ENCODE measurements around the gene CFDP1. TPM values are rescaled to one million over a fixed set of nuclear protein-coding genes. Genes with fewer than 3 reads are reported as not detected.
A peak's percentile ranks its signal among the peaks of the same experiment; 100 is the strongest.

Gene CFDP1
- total and polyA plus RNA-seq, 2 of the 13 experiments (the other 11 are each of a cell fraction or from before 2014, with no cell fraction given) = 78.6 to 153 TPM

DNA sequence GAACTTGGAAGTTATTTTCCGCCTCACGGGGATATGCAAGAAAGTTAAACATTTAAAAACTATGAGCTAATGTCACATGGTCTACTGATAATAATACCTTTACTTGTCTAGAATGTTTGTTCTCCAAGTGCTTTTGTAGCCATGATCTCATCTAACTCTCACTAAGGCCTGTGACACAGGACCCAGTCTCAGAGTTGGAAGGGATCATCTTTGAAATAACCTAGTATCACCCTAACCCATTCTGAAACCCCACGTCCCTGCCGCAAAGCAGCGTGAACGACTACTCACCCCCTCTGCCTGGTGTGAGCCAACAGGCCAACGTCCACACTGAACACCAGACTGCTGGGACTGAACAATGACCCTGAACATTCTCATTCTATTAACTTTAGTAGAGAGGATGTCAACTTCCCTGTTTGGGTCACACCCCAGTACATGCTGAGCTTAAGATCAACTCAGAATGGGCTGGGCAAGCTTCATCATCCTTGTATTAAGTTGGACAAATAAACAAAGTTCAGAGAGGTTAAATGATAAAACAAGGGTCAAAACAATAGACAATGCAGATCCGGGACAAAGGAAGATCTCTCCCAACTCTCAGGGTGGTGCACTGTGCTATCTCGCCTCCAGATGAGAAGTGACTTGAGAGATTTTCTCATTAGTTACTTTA lies 127.1 kb downstream of the CFDP1 start (continued):
- TF ChIP-seq POLR2AphosphoS2 (IDR thresholded peaks at IDR 0.05; ENCODE audit: low read depth, low read length) = no peak
- 0 out of 2 replicates have a peak, but pooled peaks have one; percentile 10 for TF ChIP-seq ZMAT3 (CRISPR knock-in tag; conservative IDR thresholded peaks at IDR 0.05)
- TF ChIP-seq, protein P1, sequence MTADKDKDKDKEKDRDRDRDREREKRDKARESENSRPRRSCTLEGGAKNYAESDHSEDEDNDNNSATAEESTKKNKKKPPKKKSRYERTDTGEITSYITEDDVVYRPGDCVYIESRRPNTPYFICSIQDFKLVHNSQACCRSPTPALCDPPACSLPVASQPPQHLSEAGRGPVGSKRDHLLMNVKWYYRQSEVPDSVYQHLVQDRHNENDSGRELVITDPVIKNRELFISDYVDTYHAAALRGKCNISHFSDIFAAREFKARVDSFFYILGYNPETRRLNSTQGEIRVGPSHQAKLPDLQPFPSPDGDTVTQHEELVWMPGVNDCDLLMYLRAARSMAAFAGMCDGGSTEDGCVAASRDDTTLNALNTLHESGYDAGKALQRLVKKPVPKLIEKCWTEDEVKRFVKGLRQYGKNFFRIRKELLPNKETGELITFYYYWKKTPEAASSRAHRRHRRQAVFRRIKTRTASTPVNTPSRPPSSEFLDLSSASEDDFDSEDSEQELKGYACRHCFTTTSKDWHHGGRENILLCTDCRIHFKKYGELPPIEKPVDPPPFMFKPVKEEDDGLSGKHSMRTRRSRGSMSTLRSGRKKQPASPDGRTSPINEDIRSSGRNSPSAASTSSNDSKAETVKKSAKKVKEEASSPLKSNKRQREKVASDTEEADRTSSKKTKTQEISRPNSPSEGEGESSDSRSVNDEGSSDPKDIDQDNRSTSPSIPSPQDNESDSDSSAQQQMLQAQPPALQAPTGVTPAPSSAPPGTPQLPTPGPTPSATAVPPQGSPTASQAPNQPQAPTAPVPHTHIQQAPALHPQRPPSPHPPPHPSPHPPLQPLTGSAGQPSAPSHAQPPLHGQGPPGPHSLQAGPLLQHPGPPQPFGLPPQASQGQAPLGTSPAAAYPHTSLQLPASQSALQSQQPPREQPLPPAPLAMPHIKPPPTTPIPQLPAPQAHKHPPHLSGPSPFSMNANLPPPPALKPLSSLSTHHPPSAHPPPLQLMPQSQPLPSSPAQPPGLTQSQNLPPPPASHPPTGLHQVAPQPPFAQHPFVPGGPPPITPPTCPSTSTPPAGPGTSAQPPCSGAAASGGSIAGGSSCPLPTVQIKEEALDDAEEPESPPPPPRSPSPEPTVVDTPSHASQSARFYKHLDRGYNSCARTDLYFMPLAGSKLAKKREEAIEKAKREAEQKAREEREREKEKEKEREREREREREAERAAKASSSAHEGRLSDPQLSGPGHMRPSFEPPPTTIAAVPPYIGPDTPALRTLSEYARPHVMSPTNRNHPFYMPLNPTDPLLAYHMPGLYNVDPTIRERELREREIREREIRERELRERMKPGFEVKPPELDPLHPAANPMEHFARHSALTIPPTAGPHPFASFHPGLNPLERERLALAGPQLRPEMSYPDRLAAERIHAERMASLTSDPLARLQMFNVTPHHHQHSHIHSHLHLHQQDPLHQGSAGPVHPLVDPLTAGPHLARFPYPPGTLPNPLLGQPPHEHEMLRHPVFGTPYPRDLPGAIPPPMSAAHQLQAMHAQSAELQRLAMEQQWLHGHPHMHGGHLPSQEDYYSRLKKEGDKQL (CRISPR knock-in tag; IDR thresholded peaks at IDR 0.05; ENCODE audit: low read depth) = peak; percentile 82
- TF ChIP-seq, protein P2, sequence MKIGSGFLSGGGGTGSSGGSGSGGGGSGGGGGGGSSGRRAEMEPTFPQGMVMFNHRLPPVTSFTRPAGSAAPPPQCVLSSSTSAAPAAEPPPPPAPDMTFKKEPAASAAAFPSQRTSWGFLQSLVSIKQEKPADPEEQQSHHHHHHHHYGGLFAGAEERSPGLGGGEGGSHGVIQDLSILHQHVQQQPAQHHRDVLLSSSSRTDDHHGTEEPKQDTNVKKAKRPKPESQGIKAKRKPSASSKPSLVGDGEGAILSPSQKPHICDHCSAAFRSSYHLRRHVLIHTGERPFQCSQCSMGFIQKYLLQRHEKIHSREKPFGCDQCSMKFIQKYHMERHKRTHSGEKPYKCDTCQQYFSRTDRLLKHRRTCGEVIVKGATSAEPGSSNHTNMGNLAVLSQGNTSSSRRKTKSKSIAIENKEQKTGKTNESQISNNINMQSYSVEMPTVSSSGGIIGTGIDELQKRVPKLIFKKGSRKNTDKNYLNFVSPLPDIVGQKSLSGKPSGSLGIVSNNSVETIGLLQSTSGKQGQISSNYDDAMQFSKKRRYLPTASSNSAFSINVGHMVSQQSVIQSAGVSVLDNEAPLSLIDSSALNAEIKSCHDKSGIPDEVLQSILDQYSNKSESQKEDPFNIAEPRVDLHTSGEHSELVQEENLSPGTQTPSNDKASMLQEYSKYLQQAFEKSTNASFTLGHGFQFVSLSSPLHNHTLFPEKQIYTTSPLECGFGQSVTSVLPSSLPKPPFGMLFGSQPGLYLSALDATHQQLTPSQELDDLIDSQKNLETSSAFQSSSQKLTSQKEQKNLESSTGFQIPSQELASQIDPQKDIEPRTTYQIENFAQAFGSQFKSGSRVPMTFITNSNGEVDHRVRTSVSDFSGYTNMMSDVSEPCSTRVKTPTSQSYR (CRISPR knock-in tag; IDR thresholded peaks at IDR 0.05; ENCODE audit: borderline replicate concordance) = peak; percentile 70; the same call in 1 of the 2 replicates
- peak; percentile 72; the same call in 1 of the 2 replicates for TF ChIP-seq ZBTB38 (CRISPR knock-in tag; IDR thresholded peaks at IDR 0.05)
- TF ChIP-seq ZNF766 (CRISPR knock-in tag; IDR thresholded peaks at IDR 0.05; ENCODE audit: borderline replicate concordance) = 0 out of 2 replicates have a peak, but pooled peaks have one; percentile 38
- no peak for TF ChIP-seq RAD51 (IDR thresholded peaks at IDR 0.05; ENCODE audit: borderline replicate concordance)
- TF ChIP-seq ZNF317 (CRISPR knock-in tag; IDR thresholded peaks at IDR 0.05) = peak; percentile 67; the same call in 1 of the 2 replicates
- TF ChIP-seq, protein P3, sequence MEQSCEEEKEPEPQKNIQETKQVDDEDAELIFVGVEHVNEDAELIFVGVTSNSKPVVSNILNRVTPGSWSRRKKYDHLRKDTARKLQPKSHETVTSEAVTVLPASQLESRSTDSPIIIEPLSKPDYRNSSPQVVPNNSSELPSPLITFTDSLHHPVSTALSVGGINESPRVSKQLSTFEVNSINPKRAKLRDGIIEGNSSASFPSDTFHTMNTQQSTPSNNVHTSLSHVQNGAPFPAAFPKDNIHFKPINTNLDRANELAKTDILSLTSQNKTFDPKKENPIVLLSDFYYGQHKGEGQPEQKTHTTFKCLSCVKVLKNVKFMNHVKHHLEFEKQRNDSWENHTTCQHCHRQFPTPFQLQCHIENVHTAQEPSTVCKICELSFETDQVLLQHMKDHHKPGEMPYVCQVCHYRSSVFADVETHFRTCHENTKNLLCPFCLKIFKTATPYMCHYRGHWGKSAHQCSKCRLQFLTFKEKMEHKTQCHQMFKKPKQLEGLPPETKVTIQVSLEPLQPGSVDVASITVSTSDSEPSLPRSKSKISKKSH (CRISPR knock-in tag; IDR thresholded peaks at IDR 0.05; ENCODE audit: borderline replicate concordance) = no peak
- no peak for TF ChIP-seq RARG (CRISPR knock-in tag; IDR thresholded peaks at IDR 0.05; ENCODE audit: low read depth)
- TF ChIP-seq, protein P4, sequence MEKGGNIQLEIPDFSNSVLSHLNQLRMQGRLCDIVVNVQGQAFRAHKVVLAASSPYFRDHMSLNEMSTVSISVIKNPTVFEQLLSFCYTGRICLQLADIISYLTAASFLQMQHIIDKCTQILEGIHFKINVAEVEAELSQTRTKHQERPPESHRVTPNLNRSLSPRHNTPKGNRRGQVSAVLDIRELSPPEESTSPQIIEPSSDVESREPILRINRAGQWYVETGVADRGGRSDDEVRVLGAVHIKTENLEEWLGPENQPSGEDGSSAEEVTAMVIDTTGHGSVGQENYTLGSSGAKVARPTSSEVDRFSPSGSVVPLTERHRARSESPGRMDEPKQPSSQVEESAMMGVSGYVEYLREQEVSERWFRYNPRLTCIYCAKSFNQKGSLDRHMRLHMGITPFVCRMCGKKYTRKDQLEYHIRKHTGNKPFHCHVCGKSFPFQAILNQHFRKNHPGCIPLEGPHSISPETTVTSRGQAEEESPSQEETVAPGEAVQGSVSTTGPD (CRISPR knock-in tag; IDR thresholded peaks at IDR 0.05) = no peak
- TF ChIP-seq MXD4 (CRISPR knock-in tag; IDR thresholded peaks at IDR 0.05) = peak; percentile 33; the same call in 1 of the 2 replicates
- TF ChIP-seq, protein P5, sequence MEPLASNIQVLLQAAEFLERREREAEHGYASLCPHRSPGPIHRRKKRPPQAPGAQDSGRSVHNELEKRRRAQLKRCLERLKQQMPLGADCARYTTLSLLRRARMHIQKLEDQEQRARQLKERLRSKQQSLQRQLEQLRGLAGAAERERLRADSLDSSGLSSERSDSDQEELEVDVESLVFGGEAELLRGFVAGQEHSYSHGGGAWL (CRISPR knock-in tag; IDR thresholded peaks at IDR 0.05) = peak; percentile 53; the same call in 1 of the 2 replicates
- peak; percentile 64; the same call in 1 of the 2 replicates for TF ChIP-seq FOXK2 (IDR thresholded peaks at IDR 0.05)
- TF ChIP-seq ETV5 (CRISPR knock-in tag; IDR thresholded peaks at IDR 0.05; ENCODE audit: borderline replicate concordance) = peak; percentile 88; the same call in 1 of the 2 replicates
- TF ChIP-seq SIN3B (IDR thresholded peaks at IDR 0.05; ENCODE audit: low read length) = 0 out of 2 replicates have a peak, but pooled peaks have one; percentile 15
- TF ChIP-seq TCF7 (IDR thresholded peaks at IDR 0.05; ENCODE audit: low read depth) = peak; percentile 80
- TF ChIP-seq TRIM24 (CRISPR knock-in tag; IDR thresholded peaks at IDR 0.05) = no peak

Measured in HepG2 (cell line).